OCI-LY1 (cell line): ENCODE data around the gene HLA-DQA1.
"Not testable (repeated sequence)": the region's sequence is repeated elsewhere in the genome, so short reads cannot be mapped to it uniquely, and the experiment has no call there.

Source experiments
- CTCF ChIP-seq: fragments of 200-600 bp; sonication (generic), shearing (Covaris generic); IDR thresholded peaks from 2 replicates; pipeline ENCODE4 v1.5.1; 2017; ENCODE audit warnings: mild to moderate bottlenecking, antibody characterized with exemption, low read length, moderate library complexity, mixed read lengths
- EZH2 ChIP-seq: fragments of 200-600 bp; sonication (generic), shearing (Covaris generic); IDR thresholded peaks from 2 replicates; pipeline ENCODE4 v1.8.0; 2017; ENCODE audit warnings: borderline replicate concordance, mixed run types, mild to moderate bottlenecking, antibody characterized with exemption, low read length, moderate library complexity, mixed read lengths

- not testable (repeated sequence) for TF ChIP-seq CTCF, EZH2
These were observed 34.7 kb downstream of the HLA-DQA1 start for GRCh38 chr6:32671908-32672307.
